K562 (cell line): Measurements from ENCODE around the gene EPSTI1. TPM values are rescaled to one million over a fixed set of nuclear protein-coding genes. Genes with fewer than 3 reads are reported as not detected.

Experiments
- ATAC-seq: fragments of 200-7000 bp; cut with Tn5 transposase; 3 replicates; pipeline ENCODE4 v1.9.1; 2020; ENCODE audit warnings: moderate library complexity
- BruUV-seq: library from RNA; stranded (reverse); fragments of 400-500 nt; replicated peaks from 2 replicates; lab custom pipeline; 2021; lab: Mats Ljungman, UMichigan
- CTCF ChIA-PET: fragments of 300-600 bp; formaldehyde crosslinking; extraction: SDS; loops from one replicate; lab custom pipeline; 2021; ENCODE audit warnings: low intra/inter-chr PET ratio; lab: Yijun Ruan, JAX
- POLR2A ChIA-PET: fragments of 300-600, 350-650 bp; sonication (Branson Sonifier 250); formaldehyde crosslinking; extraction: SDS; loops from one replicate; lab custom pipeline; 2021; ENCODE audit warnings: antibody characterized with exemption, inconsistent platforms; lab: Yijun Ruan, JAX
- DNase-seq, 4 experiments: peaks; one replicate each; pipeline versions ENCODE4 v3.0.0 to v3.0.0-alpha.2; 2011 to 2018; ENCODE audit warnings: low spot score in 3 of 4, mixed read lengths in 3 of 4; ENCODE audit errors: extremely low read depth in 1 of 4
- FAIRE-seq: peaks from 2 replicates; lab custom pipeline; 2011; peaks lifted over from hg19 to GRCh38; lab: Jason Lieb, UNC
- H2AFZ ChIP-seq: 2 replicates; pipeline ENCODE4 v1.6.0; 2011; ENCODE audit warnings: low read depth, low read length, control low read depth, inconsistent platforms
- H3K27ac ChIP-seq: fragments of 200-600 bp; 3 replicates; pipeline ENCODE4 v1.8.0; 2011; ENCODE audit warnings: low read depth, mild to moderate bottlenecking, control low read depth, inconsistent platforms, low read length, moderate library complexity, mixed read lengths; ENCODE audit errors: extremely low read depth
- H3K27me3 ChIP-seq, 2 experiments: fragments of 300-600 bp in 1 of 2; 2 replicates in 1 of 2; 3 replicates in 1 of 2; pipeline versions ENCODE4 v1.6.0 to v1.8.0; 2011; ENCODE audit warnings: inconsistent platforms in 2 of 2, low read length in 2 of 2, mild to moderate bottlenecking in 1 of 2, mixed read lengths in 1 of 2, moderate library complexity in 1 of 2; ENCODE audit not compliant: control insufficient read depth in 2 of 2, insufficient read depth in 2 of 2
- H3K36me3 ChIP-seq: fragments of 300-600 bp; 3 replicates; pipeline ENCODE4 v1.8.0; 2011; ENCODE audit warnings: mild to moderate bottlenecking, low read length, inconsistent platforms; ENCODE audit not compliant: control insufficient read depth, insufficient read depth
- H3K4me1 ChIP-seq, 2 experiments: fragments of 200-600 bp in 1 of 2; replicated peaks in 1 of 2; 2 replicates in 1 of 2; 3 replicates in 1 of 2; pipeline versions ENCODE4 v1.5.1 to v1.8.0; 2011; ENCODE audit warnings: inconsistent platforms in 2 of 2, low read length in 2 of 2, mild to moderate bottlenecking in 1 of 2, mixed read lengths in 1 of 2, moderate library complexity in 1 of 2; ENCODE audit not compliant: control insufficient read depth in 2 of 2, insufficient read depth in 2 of 2
- H3K4me2 ChIP-seq: 2 replicates; pipeline ENCODE4 v1.6.1; 2011; ENCODE audit warnings: low read length, control low read depth, inconsistent platforms, mixed read lengths; ENCODE audit not compliant: insufficient read depth
- H3K4me3 ChIP-seq: fragments of 200-600 bp; sonication (generic), shearing (Covaris generic); 2 replicates; pipeline ENCODE4 v1.5.1; 2016; ENCODE audit warnings: control low read depth, inconsistent platforms
- H3K79me2 ChIP-seq: fragments of 200-600 bp; 3 replicates; pipeline ENCODE4 v1.8.0; 2011; ENCODE audit warnings: low read length, inconsistent platforms; ENCODE audit not compliant: control insufficient read depth, insufficient read depth
- H3K9ac ChIP-seq, 2 experiments: 2 replicates each; pipeline versions ENCODE4 v1.6.0 to v1.6.1; 2011; ENCODE audit warnings: low read depth in 2 of 2, low read length in 2 of 2, control low read depth in 1 of 2, inconsistent platforms in 1 of 2, mild to moderate bottlenecking in 1 of 2, mixed read lengths in 1 of 2; ENCODE audit not compliant: insufficient read depth in 1 of 2
- H3K9me1 ChIP-seq: one replicate; pipeline ENCODE4 v1.6.0; 2011; ENCODE audit warnings: inconsistent platforms, mild to moderate bottlenecking, low read length, moderate library complexity; ENCODE audit not compliant: control insufficient read depth, insufficient read depth
- H3K9me3 ChIP-seq: replicated peaks from 2 replicates; pipeline ENCODE4 v1.5.1; 2011; ENCODE audit warnings: low read depth, low read length, inconsistent platforms; ENCODE audit not compliant: control insufficient read depth, insufficient read depth
- H4K20me1 ChIP-seq: replicated peaks from 2 replicates; pipeline ENCODE4 v1.6.1; 2011; ENCODE audit warnings: low read length, inconsistent platforms, mixed read lengths; ENCODE audit not compliant: control insufficient read depth, insufficient read depth
- IRF1 ChIP-seq: sonication (generic); formaldehyde crosslinking; IDR thresholded peaks from 2 replicates; pipeline ENCODE4 v1.8.0; 2022; ENCODE audit warnings: missing genetic modification reagents, mild to moderate bottlenecking, borderline replicate concordance
- MYNN ChIP-seq, 2 experiments: sonication (generic); formaldehyde crosslinking in 1 of 2; IDR thresholded peaks; 2 replicates each; pipeline versions ENCODE4 v1.5.0 to v1.6.1; 2016 to 2020; ENCODE audit warnings: antibody characterized with exemption in 1 of 2, missing genetic modification reagents in 1 of 2
- TRIM28 ChIP-seq: fragments of 450-650 bp; IDR thresholded peaks from 2 replicates; pipeline ENCODE4 v1.6.1; 2017
- ZNF174 ChIP-seq: fragments of 250-450 bp; sonication (Bioruptor Pico); IDR thresholded peaks from 2 replicates; pipeline ENCODE4 v1.4.0; 2020; ENCODE audit warnings: mild to moderate bottlenecking
- ZNF589 ChIP-seq: fragments of 200-800 bp; sonication (Bioruptor generic); IDR thresholded peaks from 2 replicates; pipeline ENCODE4 v1.6.1; 2016; ENCODE audit warnings: low read depth, missing genetic modification characterization, missing compliant biosample characterization
- WGBS: fragments of 100-300 bp; shearing (Covaris generic); methylation state at CpG from one replicate; pipeline ENCODE4 v1.1.6; 2016; ENCODE audit warnings: low coverage, mixed read lengths; ENCODE audit not compliant: insufficient coverage; ENCODE audit errors: missing lambda C conversion rate; 5-methylcytosine and 5-hydroxymethylcytosine counted together
- in situ Hi-C: fragments of 300-500 bp; cut with MboI; formaldehyde crosslinking; loops from 4 replicates; pipeline ENCODE4 v1.15.0; 2018; ENCODE audit warnings: inconsistent platforms, mixed read lengths
- intact Hi-C: fragments of 100-400 bp; cut with micrococcal nuclease; formaldehyde crosslinking; loops from 2 replicates; pipeline ENCODE4 v1.14.2; 2022
- polyA plus RNA-seq, 8 experiments: library from polyadenylated mRNA; depleted of rRNA in 4 of 8; stranded (reverse) in 5 of 8; unstranded in 3 of 8; fragments of >200 nt; fragmentation: Nextera tagmentation in 2 of 8; fragmentation: Illumina TruSeq in 1 of 8; extraction: Ambion mirVana in 2 of 8; extraction: Trizol in 1 of 8; gene quantifications; 2 replicates each; pipeline versions ENCODE4 v1.2.1 to v1.2.3, GENCODE V29; 2011 to 2014; ENCODE audit warnings: inconsistent platforms in 1 of 8, missing spikeins in 1 of 8
- total RNA-seq, 7 experiments: library from RNA; depleted of rRNA in 6 of 7; stranded (reverse); fragments of >200 nt in 6 of 7; fragmentation: Illumina TruSeq in 2 of 7; extraction: Trizol in 2 of 7; gene quantifications; 2 replicates each; pipeline versions ENCODE4 v1.2.1 to v1.2.3, GENCODE V29; 2011 to 2021; ENCODE audit warnings: low replicate concordance in 1 of 7
- TF ChIP-seq, protein P1 (sequence below): sonication (generic); formaldehyde crosslinking; IDR thresholded peaks from 2 replicates; pipeline ENCODE4 v1.4.0; 2020; ENCODE audit warnings: mild to moderate bottlenecking, missing genetic modification reagents
- TF ChIP-seq, protein P2 (sequence below), 3 experiments: fragments of 200-800 bp in 1 of 3; fragments of 250-450 bp in 1 of 3; fragments of 450-650 bp in 1 of 3; sonication (Bioruptor Pico) in 1 of 3; sonication (Bioruptor generic) in 1 of 3; formaldehyde crosslinking in 1 of 3; IDR thresholded peaks; 2 replicates each; pipeline versions ENCODE4 v1.6.1 to v1.8.0; 2016 to 2022; ENCODE audit warnings: mild to moderate bottlenecking in 2 of 3, missing genetic modification characterization in 2 of 3, missing compliant biosample characterization in 1 of 3, moderate library complexity in 1 of 3

The EPSTI1 gene
- total and polyA plus RNA-seq, 9 of the 15 experiments (the other 6 are each of a cell fraction or from before 2014, with no cell fraction given): 0.18 to 1.0 TPM; not detected in 7

GRCh38 chr13:42926043-42926442 is 66.0 kb downstream of the EPSTI1 start:
- H2AFZ ChIP-seq: no peak overlapping the region
- no peak overlapping the region for H3K4me2 ChIP-seq
- intact Hi-C loops (no loop called here), in situ Hi-C loops (no loop called here)
- no peak overlapping the region for H3K4me3 ChIP-seq
- ChIA-PET POLR2A (interaction anchor here (1.2 kb wide), 1 partner anchor 9 kb away, joined by 4 read pairs; no protein-coding TSS in a partner anchor), CTCF (no interaction called here)
- FAIRE-seq (no peak), DNase-seq (no peak), ATAC-seq (no peak)
- no TSS peak for BruUV-seq
- no peak overlapping the region for H3K27ac ChIP-seq
- no peak for TF ChIP-seq ZNF589 (CRISPR knock-in tag)
- TF ChIP-seq, protein P1, sequence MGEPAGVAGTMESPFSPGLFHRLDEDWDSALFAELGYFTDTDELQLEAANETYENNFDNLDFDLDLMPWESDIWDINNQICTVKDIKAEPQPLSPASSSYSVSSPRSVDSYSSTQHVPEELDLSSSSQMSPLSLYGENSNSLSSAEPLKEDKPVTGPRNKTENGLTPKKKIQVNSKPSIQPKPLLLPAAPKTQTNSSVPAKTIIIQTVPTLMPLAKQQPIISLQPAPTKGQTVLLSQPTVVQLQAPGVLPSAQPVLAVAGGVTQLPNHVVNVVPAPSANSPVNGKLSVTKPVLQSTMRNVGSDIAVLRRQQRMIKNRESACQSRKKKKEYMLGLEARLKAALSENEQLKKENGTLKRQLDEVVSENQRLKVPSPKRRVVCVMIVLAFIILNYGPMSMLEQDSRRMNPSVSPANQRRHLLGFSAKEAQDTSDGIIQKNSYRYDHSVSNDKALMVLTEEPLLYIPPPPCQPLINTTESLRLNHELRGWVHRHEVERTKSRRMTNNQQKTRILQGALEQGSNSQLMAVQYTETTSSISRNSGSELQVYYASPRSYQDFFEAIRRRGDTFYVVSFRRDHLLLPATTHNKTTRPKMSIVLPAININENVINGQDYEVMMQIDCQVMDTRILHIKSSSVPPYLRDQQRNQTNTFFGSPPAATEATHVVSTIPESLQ: no peak
- no peak for TF ChIP-seq MYNN (IDR thresholded peaks at IDR 0.05)
- no peak for TF ChIP-seq MYNN (CRISPR knock-in tag; IDR thresholded peaks at IDR 0.05)
- TF ChIP-seq, protein P2, sequence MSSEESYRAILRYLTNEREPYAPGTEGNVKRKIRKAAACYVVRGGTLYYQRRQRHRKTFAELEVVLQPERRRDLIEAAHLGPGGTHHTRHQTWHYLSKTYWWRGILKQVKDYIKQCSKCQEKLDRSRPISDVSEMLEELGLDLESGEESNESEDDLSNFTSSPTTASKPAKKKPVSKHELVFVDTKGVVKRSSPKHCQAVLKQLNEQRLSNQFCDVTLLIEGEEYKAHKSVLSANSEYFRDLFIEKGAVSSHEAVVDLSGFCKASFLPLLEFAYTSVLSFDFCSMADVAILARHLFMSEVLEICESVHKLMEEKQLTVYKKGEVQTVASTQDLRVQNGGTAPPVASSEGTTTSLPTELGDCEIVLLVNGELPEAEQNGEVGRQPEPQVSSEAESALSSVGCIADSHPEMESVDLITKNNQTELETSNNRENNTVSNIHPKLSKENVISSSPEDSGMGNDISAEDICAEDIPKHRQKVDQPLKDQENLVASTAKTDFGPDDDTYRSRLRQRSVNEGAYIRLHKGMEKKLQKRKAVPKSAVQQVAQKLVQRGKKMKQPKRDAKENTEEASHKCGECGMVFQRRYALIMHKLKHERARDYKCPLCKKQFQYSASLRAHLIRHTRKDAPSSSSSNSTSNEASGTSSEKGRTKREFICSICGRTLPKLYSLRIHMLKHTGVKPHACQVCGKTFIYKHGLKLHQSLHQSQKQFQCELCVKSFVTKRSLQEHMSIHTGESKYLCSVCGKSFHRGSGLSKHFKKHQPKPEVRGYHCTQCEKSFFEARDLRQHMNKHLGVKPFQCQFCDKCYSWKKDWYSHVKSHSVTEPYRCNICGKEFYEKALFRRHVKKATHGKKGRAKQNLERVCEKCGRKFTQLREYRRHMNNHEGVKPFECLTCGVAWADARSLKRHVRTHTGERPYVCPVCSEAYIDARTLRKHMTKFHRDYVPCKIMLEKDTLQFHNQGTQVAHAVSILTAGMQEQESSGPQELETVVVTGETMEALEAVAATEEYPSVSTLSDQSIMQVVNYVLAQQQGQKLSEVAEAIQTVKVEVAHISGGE (CRISPR knock-in tag; IDR thresholded peaks at IDR 0.05): no peak
- TF ChIP-seq TRIM28: no peak
- no peak for TF ChIP-seq IRF1 (CRISPR knock-in tag)
- TF ChIP-seq ZNF174 (CRISPR knock-in tag): no peak
- no peaks in the 10 kb centered on the region for H4K20me1 ChIP-seq
- 0% methylated on average over 3 of the region's 3 CpGs for WGBS
- no peaks in the 10 kb centered on the region for H3K36me3 ChIP-seq
- H3K79me2 ChIP-seq: no peaks in the 10 kb centered on the region
- H3K9me3 ChIP-seq: no peaks in the 10 kb centered on the region
- no peak overlapping the region for H3K9ac ChIP-seq
- no peaks in the 10 kb centered on the region for H3K27me3 ChIP-seq
- no peaks in the 10 kb centered on the region for H3K4me1 ChIP-seq
- no peaks in the 10 kb centered on the region for H3K9me1 ChIP-seq
